Measurements from ENCODE around the gene KDM1B.
"Not testable (repeated sequence)": the region's sequence is repeated elsewhere in the genome, so short reads cannot be mapped to it uniquely, and the experiment has no call there.

The KDM1B gene

GRCh38 chr6:18214003-18214402 lies 58.8 kb downstream of the KDM1B start:
- peaks cover 10% of the 10 kb centered on the region for H3K36me3 ChIP-seq (ENCODE audit: insufficient read depth, low read length)
- H3K4me2 ChIP-seq (ENCODE audit: low read length): no peak overlapping the region
- no peaks in the 10 kb centered on the region for H3K27me3 ChIP-seq (ENCODE audit: control insufficient read depth, insufficient read depth, low read length)
- no peak overlapping the region for H3K9ac ChIP-seq (ENCODE audit: low read depth, low read length)
- no peak overlapping the region for H3K4me3 ChIP-seq (ENCODE audit: low read length)
- no peaks in the 10 kb centered on the region for H3K9me3 ChIP-seq (replicated peaks; ENCODE audit: low read length)
- peaks cover 10% of the 10 kb centered on the region for H3K4me1 ChIP-seq (ENCODE audit: control insufficient read depth, insufficient read depth, low read length)

- Histone ChIP-seq H3K9ac (ENCODE audit: low read depth, low read length) (no peak overlapping the region), H3K9me3 (replicated peaks; ENCODE audit: low read length) (no peaks in the 10 kb centered on the region)
These were observed 60.2 kb downstream of the KDM1B start for GRCh38 chr6:18215436-18215835.

GRCh38 chr6:18216411-18216810 lies 61.2 kb downstream of the KDM1B start:
- no peaks in the 10 kb centered on the region for H3K9me3 ChIP-seq (replicated peaks; ENCODE audit: low read length)
- peaks cover 13% of the 10 kb centered on the region for H3K36me3 ChIP-seq (ENCODE audit: insufficient read depth, low read length)
- H3K4me1 ChIP-seq (ENCODE audit: control insufficient read depth, insufficient read depth, low read length): peaks cover 10% of the 10 kb centered on the region
- no peak overlapping the region for H3K9ac ChIP-seq (ENCODE audit: low read depth, low read length)
- no peak overlapping the region for H3K4me3 ChIP-seq (ENCODE audit: low read length)
- no peaks in the 10 kb centered on the region for H3K27me3 ChIP-seq (ENCODE audit: control insufficient read depth, insufficient read depth, low read length)
- H3K4me2 ChIP-seq (ENCODE audit: low read length): peak overlapping the region; percentile 17

More at GRCh38 chr6:18215436-18215835, 60.2 kb downstream of the KDM1B start:
- no peak overlapping the region for H3K4me3 ChIP-seq (ENCODE audit: low read length)
- no peak overlapping the region for H3K4me2 ChIP-seq (ENCODE audit: low read length)
- H3K36me3 ChIP-seq (ENCODE audit: insufficient read depth, low read length): peaks cover 10% of the 10 kb centered on the region
- H3K27me3 ChIP-seq (ENCODE audit: control insufficient read depth, insufficient read depth, low read length): no peaks in the 10 kb centered on the region
- peaks cover 10% of the 10 kb centered on the region for H3K4me1 ChIP-seq (ENCODE audit: control insufficient read depth, insufficient read depth, low read length)

GRCh38 chr6:18218233-18218632 lies 63.0 kb downstream of the KDM1B start:
- no peak overlapping the region for H3K9ac ChIP-seq (ENCODE audit: low read depth, low read length)
- H3K4me3 ChIP-seq (ENCODE audit: low read length): no peak overlapping the region
- no peaks in the 10 kb centered on the region for H3K9me3 ChIP-seq (replicated peaks; ENCODE audit: low read length)
- H3K36me3 ChIP-seq (ENCODE audit: insufficient read depth, low read length): peaks cover 28% of the 10 kb centered on the region
- H3K4me1 ChIP-seq (ENCODE audit: control insufficient read depth, insufficient read depth, low read length): peaks cover 10% of the 10 kb centered on the region
- H3K4me2 ChIP-seq (ENCODE audit: low read length): no peak overlapping the region
- H3K27me3 ChIP-seq (ENCODE audit: control insufficient read depth, insufficient read depth, low read length): no peaks in the 10 kb centered on the region

- no peaks in the 10 kb centered on the region for H3K9me3 ChIP-seq (replicated peaks; ENCODE audit: low read length)
- peaks cover 36% of the 10 kb centered on the region for H3K36me3 ChIP-seq (ENCODE audit: insufficient read depth, low read length)
- H3K27me3 ChIP-seq (ENCODE audit: control insufficient read depth, insufficient read depth, low read length): no peaks in the 10 kb centered on the region
- peaks cover 10% of the 10 kb centered on the region for H3K4me1 ChIP-seq (ENCODE audit: control insufficient read depth, insufficient read depth, low read length)
- no peak overlapping the region for H3K9ac ChIP-seq (ENCODE audit: low read depth, low read length)
- no peak overlapping the region for H3K4me2 ChIP-seq (ENCODE audit: low read length)
- no peak overlapping the region for H3K4me3 ChIP-seq (ENCODE audit: low read length)
These were observed 64.4 kb downstream of the KDM1B start for GRCh38 chr6:18219591-18219990.

- H3K36me3 ChIP-seq (ENCODE audit: insufficient read depth, low read length): peaks cover 41% of the 10 kb centered on the region
These were observed 66.0 kb downstream of the KDM1B start for GRCh38 chr6:18221288-18221615.

GRCh38 chr6:18226451-18227105 lies 71.4 kb downstream of the KDM1B start:
- not testable (repeated sequence) for H3K9me3 ChIP-seq (replicated peaks; ENCODE audit: low read length); H3K4me2 ChIP-seq (ENCODE audit: low read length); H3K4me1 ChIP-seq (ENCODE audit: control insufficient read depth, insufficient read depth, low read length); H3K4me3 ChIP-seq (ENCODE audit: low read length); H3K9ac ChIP-seq (ENCODE audit: low read depth, low read length); H3K27me3 ChIP-seq (ENCODE audit: control insufficient read depth, insufficient read depth, low read length)
- H3K36me3 ChIP-seq (ENCODE audit: insufficient read depth, low read length): peaks cover 48% of the 10 kb centered on the region

More at GRCh38 chr6:18221288-18221615, 66.0 kb downstream of the KDM1B start:
- Histone ChIP-seq H3K4me1 (ENCODE audit: control insufficient read depth, insufficient read depth, low read length) (peaks cover 8% of the 10 kb centered on the region), H3K9me3 (replicated peaks; ENCODE audit: low read length) (no peaks in the 10 kb centered on the region), H3K4me2 (ENCODE audit: low read length) (no peak overlapping the region), H3K4me3 (ENCODE audit: low read length) (no peak overlapping the region), H3K27me3 (ENCODE audit: control insufficient read depth, insufficient read depth, low read length) (no peaks in the 10 kb centered on the region), H3K9ac (ENCODE audit: low read depth, low read length) (no peak overlapping the region)

- not testable (repeated sequence) for H3K4me3 ChIP-seq (ENCODE audit: low read length); H3K27me3 ChIP-seq (ENCODE audit: control insufficient read depth, insufficient read depth, low read length); H3K4me2 ChIP-seq (ENCODE audit: low read length); H3K4me1 ChIP-seq (ENCODE audit: control insufficient read depth, insufficient read depth, low read length); H3K9ac ChIP-seq (ENCODE audit: low read depth, low read length); H3K9me3 ChIP-seq (replicated peaks; ENCODE audit: low read length)
- peaks cover 42% of the 10 kb centered on the region for H3K36me3 ChIP-seq (ENCODE audit: insufficient read depth, low read length)
These were observed 71.9 kb downstream of the KDM1B start for GRCh38 chr6:18227166-18227565.

- not testable (repeated sequence) for H3K4me1 ChIP-seq (ENCODE audit: control insufficient read depth, insufficient read depth, low read length); H3K9ac ChIP-seq (ENCODE audit: low read depth, low read length); H3K4me3 ChIP-seq (ENCODE audit: low read length); H3K27me3 ChIP-seq (ENCODE audit: control insufficient read depth, insufficient read depth, low read length); H3K4me2 ChIP-seq (ENCODE audit: low read length); H3K9me3 ChIP-seq (replicated peaks; ENCODE audit: low read length)
- peaks cover 30% of the 10 kb centered on the region for H3K36me3 ChIP-seq (ENCODE audit: insufficient read depth, low read length)
These were observed 73.4 kb downstream of the KDM1B start for GRCh38 chr6:18228590-18228989.

GRCh38 chr6:18231856-18232255 lies 76.6 kb downstream of the KDM1B start:
- peaks cover 33% of the 10 kb centered on the region for H3K36me3 ChIP-seq (ENCODE audit: insufficient read depth, low read length)
- not testable (repeated sequence) for H3K4me2 ChIP-seq (ENCODE audit: low read length); H3K4me1 ChIP-seq (ENCODE audit: control insufficient read depth, insufficient read depth, low read length); H3K4me3 ChIP-seq (ENCODE audit: low read length); H3K27me3 ChIP-seq (ENCODE audit: control insufficient read depth, insufficient read depth, low read length); H3K9me3 ChIP-seq (replicated peaks; ENCODE audit: low read length); H3K9ac ChIP-seq (ENCODE audit: low read depth, low read length)

- H3K36me3 ChIP-seq (ENCODE audit: insufficient read depth, low read length): peaks cover 24% of the 10 kb centered on the region
- not testable (repeated sequence) for H3K4me2 ChIP-seq (ENCODE audit: low read length); H3K9ac ChIP-seq (ENCODE audit: low read depth, low read length)
These were observed 78.5 kb downstream of the KDM1B start for GRCh38 chr6:18233770-18234169.

GRCh38 chr6:18234564-18234963 lies 79.3 kb downstream of the KDM1B start:
- no peak overlapping the region for H3K9ac ChIP-seq (ENCODE audit: low read depth, low read length)
- H3K9me3 ChIP-seq (replicated peaks; ENCODE audit: low read length): no peaks in the 10 kb centered on the region
- H3K4me2 ChIP-seq (ENCODE audit: low read length): no peak overlapping the region
- no peaks in the 10 kb centered on the region for H3K27me3 ChIP-seq (ENCODE audit: control insufficient read depth, insufficient read depth, low read length)
- H3K4me3 ChIP-seq (ENCODE audit: low read length): no peak overlapping the region
- H3K4me1 ChIP-seq (ENCODE audit: control insufficient read depth, insufficient read depth, low read length): no peaks in the 10 kb centered on the region
- peaks cover 22% of the 10 kb centered on the region for H3K36me3 ChIP-seq (ENCODE audit: insufficient read depth, low read length)

More at GRCh38 chr6:18233770-18234169, 78.5 kb downstream of the KDM1B start:
- not testable (repeated sequence) for H3K27me3 ChIP-seq (ENCODE audit: control insufficient read depth, insufficient read depth, low read length); H3K9me3 ChIP-seq (replicated peaks; ENCODE audit: low read length); H3K4me3 ChIP-seq (ENCODE audit: low read length); H3K4me1 ChIP-seq (ENCODE audit: control insufficient read depth, insufficient read depth, low read length)
